Large intestine (tissue), 3 donors: ENCODE results near the gene CD48. TPM values are rescaled to one million over a fixed set of nuclear protein-coding genes. Genes with fewer than 3 reads are reported as not detected.
"Not testable (repeated sequence)": the region's sequence is repeated elsewhere in the genome, so short reads cannot be mapped to it uniquely, and the experiment has no call there.

Experiments
- DNase-seq, 2 donors: peaks; one replicate each; pipeline versions ENCODE4 v3.0.0 to v3.0.0-alpha.2; 2013
- H3K27ac ChIP-seq: one replicate; pipeline ENCODE4 v1.5.1; 2013; ENCODE audit warnings: low read length
- H3K27me3 ChIP-seq: 2 replicates; pipeline ENCODE4 v1.6.1; 2013; ENCODE audit warnings: low read length; ENCODE audit not compliant: control insufficient read depth, insufficient read depth
- H3K36me3 ChIP-seq: 2 replicates; pipeline ENCODE4 v1.6.1; 2013; ENCODE audit warnings: low read length; ENCODE audit not compliant: control insufficient read depth, insufficient read depth
- H3K4me1 ChIP-seq: one replicate; pipeline ENCODE4 v1.6.1; 2013; ENCODE audit warnings: low read length; ENCODE audit not compliant: control insufficient read depth, insufficient read depth
- H3K4me3 ChIP-seq: one replicate; pipeline ENCODE4 v1.5.1; 2013; ENCODE audit warnings: low read length
- H3K9me3 ChIP-seq: one replicate; pipeline ENCODE4 v1.6.1; 2013; ENCODE audit warnings: mild to moderate bottlenecking, low read depth, low read length, moderate library complexity; ENCODE audit not compliant: control insufficient read depth
- WGBS: methylation state at CpG from one replicate; pipeline ENCODE4 v1.1.5; 2013; ENCODE audit warnings: low lambda C conversion rate; ENCODE audit not compliant: insufficient coverage; 5-methylcytosine and 5-hydroxymethylcytosine counted together
- polyA plus RNA-seq: library from polyadenylated mRNA; unstranded; fragments of 120-200 nt; gene quantifications from one replicate; pipeline ENCODE4 v1.2.1, GENCODE V29; 2013

Gene CD48
- polyA plus RNA-seq, 1 donor: 8.6 TPM

GRCh38 chr1:160742428-160743127 lies 31.0 kb upstream of the CD48 start:
- DNase-seq: no peak
- H3K27ac ChIP-seq: no peak overlapping the region
- WGBS: no CpG with 5 or more reads among the region's 8 CpGs

GRCh38 chr1:160741612-160742348 lies 30.2 kb upstream of the CD48 start:
- Histone ChIP-seq H3K36me3 (no peaks in the 10 kb centered on the region), H3K27me3 (no peaks in the 10 kb centered on the region), H3K9me3 (peaks cover 7% of the 10 kb centered on the region), H3K27ac (no peak overlapping the region), H3K4me3 (no peak overlapping the region), H3K4me1 (no peaks in the 10 kb centered on the region)
- DNase-seq: no peak
- WGBS: 83% methylated on average over 1 of the region's 5 CpGs

More at GRCh38 chr1:160742428-160743127, 31.0 kb upstream of the CD48 start:
- Histone ChIP-seq H3K4me3 (no peak overlapping the region), H3K9me3 (no peaks in the 10 kb centered on the region), H3K4me1 (no peaks in the 10 kb centered on the region), H3K27me3 (no peaks in the 10 kb centered on the region), H3K36me3 (no peaks in the 10 kb centered on the region)

GRCh38 chr1:160741092-160741501 lies 29.5 kb upstream of the CD48 start:
- H3K4me3 ChIP-seq: no peak overlapping the region
- H3K27ac ChIP-seq: no peak overlapping the region
- no peaks in the 10 kb centered on the region for H3K4me1 ChIP-seq

GRCh38 chr1:160740133-160740688 lies 28.6 kb upstream of the CD48 start:
- H3K9me3 ChIP-seq: peaks cover 9% of the 10 kb centered on the region
- H3K4me1 ChIP-seq: no peaks in the 10 kb centered on the region
- H3K27me3 ChIP-seq: no peaks in the 10 kb centered on the region
- no peaks in the 10 kb centered on the region for H3K36me3 ChIP-seq
- 68% methylated on average over 2 of the region's 5 CpGs for WGBS
- no peak for DNase-seq
- no peak overlapping the region for H3K4me3 ChIP-seq
- H3K27ac ChIP-seq: no peak overlapping the region

More at GRCh38 chr1:160741092-160741501, 29.5 kb upstream of the CD48 start:
- H3K27me3 ChIP-seq: no peaks in the 10 kb centered on the region
- DNase-seq: no peak
- H3K9me3 ChIP-seq: peaks cover 9% of the 10 kb centered on the region
- WGBS: 77% methylated on average over 2 of the region's 4 CpGs
- no peaks in the 10 kb centered on the region for H3K36me3 ChIP-seq

- H3K9me3 ChIP-seq: peaks cover 9% of the 10 kb centered on the region
- H3K4me1 ChIP-seq: no peaks in the 10 kb centered on the region
- no peak within 1 kb of the TSS for H3K27ac ChIP-seq
- peak within 1 kb of the TSS; percentile 9 for H3K4me3 ChIP-seq
- no peak for DNase-seq
- WGBS: no CpG with 5 or more reads among the region's 5 CpGs
- H3K36me3 ChIP-seq: no peaks in the 10 kb centered on the region
- no peaks in the 10 kb centered on the region for H3K27me3 ChIP-seq
These were observed 27.5 kb upstream of the CD48 start, which contains the start of gene SLAMF7 for GRCh38 chr1:160739098-160739511. Gene SLAMF7, plus strand, starts transcription at chr1:160739247. Its CDS starts 55 bp downstream, at chr1:160739302.

GRCh38 chr1:160738271-160738670 lies 26.6 kb upstream of the CD48 start:
- no peaks in the 10 kb centered on the region for H3K4me1 ChIP-seq
- H3K27me3 ChIP-seq: no peaks in the 10 kb centered on the region
- no peaks in the 10 kb centered on the region for H3K36me3 ChIP-seq
- peaks cover 9% of the 10 kb centered on the region for H3K9me3 ChIP-seq
- H3K4me3 ChIP-seq: no peak overlapping the region
- no peak overlapping the region for H3K27ac ChIP-seq
- 100% methylated on average over 1 of the region's 2 CpGs for WGBS
- DNase-seq: no peak

- DNase-seq: no peak
- Histone ChIP-seq H3K9me3 (peaks cover 9% of the 10 kb centered on the region), H3K4me1 (no peaks in the 10 kb centered on the region), H3K4me3 (no peak overlapping the region), H3K27me3 (no peaks in the 10 kb centered on the region), H3K36me3 (no peaks in the 10 kb centered on the region), H3K27ac (no peak overlapping the region)
These were observed 22.7 kb upstream of the CD48 start for GRCh38 chr1:160734301-160734700.

- Histone ChIP-seq H3K4me1 (no peaks in the 10 kb centered on the region), H3K4me3 (no peak overlapping the region), H3K36me3 (no peaks in the 10 kb centered on the region), H3K27me3 (no peaks in the 10 kb centered on the region), H3K9me3 (peaks cover 9% of the 10 kb centered on the region), H3K27ac (no peak overlapping the region)
- DNase-seq: no peak
These were observed 22.3 kb upstream of the CD48 start for GRCh38 chr1:160733898-160734297.

GRCh38 chr1:160731990-160732389 lies 20.4 kb upstream of the CD48 start:
- Histone ChIP-seq H3K27me3 (no peaks in the 10 kb centered on the region), H3K9me3 (peaks cover 4% of the 10 kb centered on the region), H3K27ac (no peak overlapping the region), H3K4me1 (peaks cover 3% of the 10 kb centered on the region), H3K4me3 (no peak overlapping the region), H3K36me3 (no peaks in the 10 kb centered on the region)
- WGBS: no CpG with 5 or more reads among the region's 1 CpG
- DNase-seq: no peak

- DNase-seq, H3K4me3 ChIP-seq, H3K4me1 ChIP-seq, H3K36me3 ChIP-seq, H3K27ac ChIP-seq, H3K9me3 ChIP-seq, H3K27me3 ChIP-seq: not testable (repeated sequence)
- no CpG with 5 or more reads among the region's 2 CpGs for WGBS
These were observed 19.9 kb upstream of the CD48 start for GRCh38 chr1:160731564-160731963.
